LNCaP clone FGC (cell line): ENCODE measurements around the gene KCNAB3.
"Not testable (repeated sequence)": the region's sequence is repeated elsewhere in the genome, so short reads cannot be mapped to it uniquely, and the experiment has no call there.

ENCODE experiments used
- DNase-seq: peaks from one replicate; pipeline ENCODE4 v3.0.0-alpha.2; 2011; ENCODE audit warnings: low read depth
- H3K4me3 ChIP-seq: 2 replicates; pipeline ENCODE4 v1.5.1; 2011; ENCODE audit warnings: mild to moderate bottlenecking, low read depth, low read length, control low read depth
- CTCF ChIP-seq: IDR thresholded peaks from 2 replicates; pipeline ENCODE4 v1.5.1; 2012; ENCODE audit warnings: mild to moderate bottlenecking; ENCODE audit not compliant: control insufficient read depth, insufficient read depth; ENCODE audit errors: extremely low read depth

KCNAB3 gene

GRCh38 chr17:7969433-7969832 is 39.8 kb upstream of the KCNAB3 start:
- no peak overlapping the region for H3K4me3 ChIP-seq
- DNase-seq: no peak
- TF ChIP-seq CTCF: no peak

GRCh38 chr17:7967751-7968150 is 38.1 kb upstream of the KCNAB3 start:
- no peak for DNase-seq
- no peak overlapping the region for H3K4me3 ChIP-seq
- TF ChIP-seq CTCF: no peak

GRCh38 chr17:7961421-7961820 is 31.8 kb upstream of the KCNAB3 start:
- no peak overlapping the region for H3K4me3 ChIP-seq
- no peak for TF ChIP-seq CTCF
- DNase-seq: no peak

- TF ChIP-seq CTCF: no peak
- DNase-seq: no peak
- H3K4me3 ChIP-seq: no peak overlapping the region
Measured at GRCh38 chr17:7959503-7960253, 30.0 kb upstream of the KCNAB3 start.

- H3K4me3 ChIP-seq: no peak overlapping the region
- TF ChIP-seq CTCF: no peak
- no peak for DNase-seq
Measured at GRCh38 chr17:7956228-7956965, 26.7 kb upstream of the KCNAB3 start.

- no peak overlapping the region for H3K4me3 ChIP-seq
- no peak for TF ChIP-seq CTCF
- DNase-seq: no peak
Measured at GRCh38 chr17:7955414-7956227, 26.0 kb upstream of the KCNAB3 start.

GRCh38 chr17:7953266-7953665 is 23.6 kb upstream of the KCNAB3 start:
- H3K4me3 ChIP-seq, DNase-seq: not testable (repeated sequence)
